ACHN (cell line): ENCODE results near the gene DPEP1.
A peak's percentile ranks its signal among the peaks of the same experiment; 100 is the strongest.
"Not testable (repeated sequence)": the region's sequence is repeated elsewhere in the genome, so short reads cannot be mapped to it uniquely, and the experiment has no call there.

Experiments used
- DNase-seq: peaks from one replicate; pipeline ENCODE4 v3.0.0-alpha.2; 2015
- in situ Hi-C: cut with HindIII; loops from 2 replicates; pipeline ENCODE4 v1.10.0; 2017; ENCODE audit warnings: low sequenced_read_pairs, low pct_ligation_motif_present, low pct_unique_long_range_greater_than_20kb

Gene DPEP1

GRCh38 chr16:89634463-89635385, 21.3 kb downstream of the DPEP1 start:
- in situ Hi-C loops, DNase-seq: not testable (repeated sequence)

DNA sequence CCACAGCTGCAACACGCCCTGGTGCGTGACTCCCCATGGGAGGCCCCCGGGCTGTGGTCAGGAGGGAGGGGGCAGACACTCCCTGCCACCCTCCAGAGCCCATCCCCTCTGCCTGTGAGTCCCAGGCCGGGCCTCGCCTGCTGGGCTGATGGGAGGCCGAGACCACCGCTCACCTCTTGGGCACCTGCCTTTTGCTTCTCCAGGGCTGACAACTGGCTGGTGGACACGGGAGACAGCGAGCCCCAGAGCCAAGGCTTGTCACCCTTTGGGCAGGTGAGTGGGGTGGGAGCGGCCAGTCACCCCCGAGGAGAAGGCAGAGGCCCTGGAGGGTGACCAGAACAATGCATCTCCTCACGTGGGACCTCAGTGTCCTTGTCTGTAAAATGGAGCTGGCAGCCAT, 23.2 kb downstream of the DPEP1 start:
- in situ Hi-C loops: no loop called here
- no peak for DNase-seq

DNA sequence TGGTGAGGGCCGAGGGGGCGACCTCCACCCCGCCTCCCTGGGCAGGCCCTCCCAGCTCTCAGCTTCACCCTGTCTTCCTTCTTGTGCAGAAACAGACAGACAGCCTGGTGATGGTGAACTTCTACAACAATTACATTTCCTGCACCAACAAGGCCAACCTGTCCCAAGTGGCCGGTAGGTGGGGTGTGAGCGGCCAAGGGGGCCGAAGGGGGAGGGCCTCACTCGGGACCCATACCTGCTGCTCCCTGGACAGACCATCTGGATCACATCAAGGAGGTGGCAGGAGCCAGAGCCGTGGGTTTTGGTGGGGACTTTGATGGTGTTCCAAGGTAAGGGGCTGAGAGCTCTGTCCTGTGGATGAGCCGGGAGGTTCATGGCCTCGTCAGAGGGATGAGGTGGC, 23.9 kb downstream of the DPEP1 start:
- in situ Hi-C loops: no loop called here
- no peak for DNase-seq

- in situ Hi-C loops: no loop called here
- DNase-seq: no peak
Observed at GRCh38 chr16:89638455-89638854, 25.0 kb downstream of the DPEP1 start.

DNA sequence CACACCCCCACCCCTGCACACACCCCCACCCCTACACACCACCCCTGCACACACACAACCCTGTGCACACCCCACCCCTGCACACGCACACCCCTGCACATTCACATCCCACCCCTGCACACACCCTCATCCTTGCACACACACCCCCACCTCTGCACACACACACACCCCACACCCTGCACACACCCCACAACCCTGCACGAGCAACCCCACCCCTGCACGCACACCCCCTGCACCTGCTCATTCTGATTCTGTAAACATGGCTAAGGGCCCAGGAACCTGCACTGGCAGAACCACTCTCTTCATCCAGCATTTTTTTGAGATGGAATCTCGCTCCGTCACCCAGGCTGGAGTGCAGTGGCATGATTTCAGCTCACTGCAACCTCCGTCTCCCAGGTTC, 25.9 kb downstream of the DPEP1 start:
- in situ Hi-C loops: no loop called here
- DNase-seq: no peak

- in situ Hi-C loops: no loop called here
- peak; percentile 36 for DNase-seq
Observed at GRCh38 chr16:89641458-89642119, 28.1 kb downstream of the DPEP1 start.

GRCh38 chr16:89642574-89642973, 29.1 kb downstream of the DPEP1 start:
- in situ Hi-C loops: no loop called here
- DNase-seq: no peak

DNA sequence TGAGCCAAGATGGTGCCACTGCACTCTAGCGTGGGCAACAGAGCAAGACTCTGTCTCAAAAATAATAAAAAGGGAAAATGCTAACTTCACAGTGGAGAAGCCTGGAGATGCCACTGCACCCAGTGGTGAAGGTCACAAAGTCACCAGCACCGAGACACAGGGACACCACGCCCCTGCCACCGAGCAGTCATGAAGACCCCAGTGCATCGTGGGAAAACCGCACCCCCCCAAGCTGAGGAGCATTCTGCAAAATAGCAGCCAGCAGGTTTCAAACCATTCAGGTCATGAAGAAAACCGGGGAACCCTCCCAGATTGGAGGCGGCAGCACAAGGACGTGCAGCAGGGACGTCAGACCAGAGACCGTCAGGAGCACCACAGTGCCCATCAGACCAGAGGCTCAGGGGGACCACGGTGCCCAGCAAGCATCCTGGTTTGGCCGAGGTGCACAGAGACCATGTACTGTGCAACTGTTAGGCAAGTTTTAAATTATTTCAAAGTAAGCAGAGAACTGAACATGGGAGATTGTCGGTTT, 30.4 kb downstream of the DPEP1 start:
- DNase-seq: no peak
- in situ Hi-C loops: no loop called here

DNA sequence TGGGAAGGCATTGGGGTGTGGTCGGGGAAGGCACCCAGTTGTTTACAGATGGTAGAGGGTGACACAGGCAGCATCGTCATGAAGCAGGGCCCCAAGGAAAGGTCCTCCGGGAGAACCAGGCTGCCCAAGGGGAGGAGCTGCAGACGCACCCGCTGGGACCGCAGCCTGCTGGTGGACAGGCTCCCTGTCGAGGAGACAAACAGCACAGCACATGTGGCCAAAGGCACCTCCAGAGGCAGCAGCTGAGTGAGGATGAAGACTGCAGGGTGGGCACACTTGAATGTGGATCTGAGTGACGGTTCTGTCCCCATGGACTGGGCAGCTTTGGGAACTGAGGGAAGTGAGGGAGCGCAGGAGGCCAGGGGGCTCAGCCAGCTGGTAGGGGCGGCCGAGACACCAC, 31.7 kb downstream of the DPEP1 start:
- DNase-seq: no peak
- in situ Hi-C loops: no loop called here

- no peak for DNase-seq
- in situ Hi-C loops: no loop called here
Observed at GRCh38 chr16:89646270-89646669, 32.8 kb downstream of the DPEP1 start.

GRCh38 chr16:89646906-89647305, 33.5 kb downstream of the DPEP1 start:
- DNase-seq: no peak
- in situ Hi-C loops: no loop called here

- DNase-seq: no peak
- in situ Hi-C loops: no loop called here
Observed at GRCh38 chr16:89651584-89651983, 38.1 kb downstream of the DPEP1 start.

DNA sequence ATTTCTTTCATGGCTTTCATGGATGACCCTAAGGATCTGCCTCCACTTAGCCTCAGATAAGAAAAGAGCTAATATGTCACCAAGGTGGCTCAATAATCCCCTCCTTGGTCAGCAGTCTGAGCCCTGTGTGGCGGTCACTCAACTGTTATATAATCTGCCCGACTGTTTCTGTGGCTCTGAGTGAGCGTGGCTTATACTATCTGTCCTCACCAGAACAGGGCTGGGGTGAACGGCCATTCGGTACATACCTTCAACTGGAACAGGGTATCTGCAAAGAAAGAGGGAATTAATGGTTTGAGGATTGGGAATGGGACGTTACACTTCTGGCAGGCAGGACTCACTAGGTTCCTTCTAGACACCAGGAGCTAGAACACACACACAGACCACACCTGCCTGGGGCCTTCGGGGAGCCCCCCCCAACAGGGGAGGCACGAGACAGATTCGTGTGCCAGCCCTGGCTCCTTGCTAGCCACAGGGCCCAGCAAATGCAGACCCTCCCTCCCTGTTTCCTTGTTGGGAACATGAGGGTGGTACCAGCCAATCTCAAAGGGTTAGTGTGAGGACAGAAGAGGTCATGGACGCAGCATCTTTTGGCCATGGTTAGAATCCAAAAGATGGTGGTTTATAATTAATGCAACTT, 40.3 kb downstream of the DPEP1 start:
- no peak for DNase-seq
- in situ Hi-C loops: no loop called here

GRCh38 chr16:89655062-89655643, 41.7 kb downstream of the DPEP1 start:
- in situ Hi-C loops: no loop called here
- DNase-seq: no peak

DNA sequence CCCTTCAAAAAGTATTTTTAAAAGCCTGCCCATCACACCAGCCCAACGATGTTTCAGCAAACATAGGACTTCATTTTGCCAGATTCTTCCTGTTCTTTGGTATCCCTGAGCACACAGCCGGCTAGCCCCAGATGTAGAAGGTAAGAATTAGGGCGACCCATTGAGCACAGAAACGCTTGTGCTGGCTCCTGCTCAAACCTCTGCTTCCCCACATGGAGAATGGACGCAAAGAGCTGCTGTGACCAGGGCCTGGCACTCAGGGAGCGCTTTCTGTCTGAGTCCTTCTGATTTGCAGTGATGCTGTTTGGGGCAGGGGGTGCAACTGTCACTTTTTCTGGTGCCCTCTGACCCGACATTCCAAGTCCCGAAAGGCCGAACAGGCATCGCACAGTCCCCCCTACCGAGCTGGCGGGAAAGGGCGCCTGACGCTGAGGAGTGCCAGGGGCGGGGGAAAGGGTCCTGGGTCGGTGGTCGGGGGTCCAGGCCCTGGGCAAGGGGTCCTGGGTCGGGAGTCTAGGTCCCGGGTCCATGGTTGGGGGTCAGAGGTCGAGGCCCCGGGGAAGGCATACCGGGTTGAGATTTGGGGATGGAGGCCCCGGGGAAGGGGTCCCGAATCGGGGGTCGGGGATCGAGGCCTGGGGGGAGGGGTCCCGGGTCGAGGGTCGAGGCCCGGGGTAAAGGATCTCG, 43.1 kb downstream of the DPEP1 start:
- in situ Hi-C loops: no loop called here
- DNase-seq: no peak

- peak; percentile 93 for DNase-seq
Observed at GRCh38 chr16:89657442-89658220, 44.2 kb downstream of the DPEP1 start, which contains the start of the genes CHMP1A and SPATA33. TSS of gene CHMP1A (minus strand) at chr16:89657708. CDS start at chr16:89657588, 120 bp downstream. TSS of gene SPATA33 (plus strand) at chr16:89657836. CDS start at chr16:89657912, 76 bp downstream.

GRCh38 chr16:89658221-89658879, 44.9 kb downstream of the DPEP1 start:
- in situ Hi-C loops: no loop called here
- DNase-seq: peak; percentile 34

More at GRCh38 chr16:89657442-89658220, 44.2 kb downstream of the DPEP1 start, which contains the start of the genes CHMP1A and SPATA33:
- in situ Hi-C loops: no loop called here
